Measurements from ENCODE around the gene MAP2K6.

Gene MAP2K6

DNA sequence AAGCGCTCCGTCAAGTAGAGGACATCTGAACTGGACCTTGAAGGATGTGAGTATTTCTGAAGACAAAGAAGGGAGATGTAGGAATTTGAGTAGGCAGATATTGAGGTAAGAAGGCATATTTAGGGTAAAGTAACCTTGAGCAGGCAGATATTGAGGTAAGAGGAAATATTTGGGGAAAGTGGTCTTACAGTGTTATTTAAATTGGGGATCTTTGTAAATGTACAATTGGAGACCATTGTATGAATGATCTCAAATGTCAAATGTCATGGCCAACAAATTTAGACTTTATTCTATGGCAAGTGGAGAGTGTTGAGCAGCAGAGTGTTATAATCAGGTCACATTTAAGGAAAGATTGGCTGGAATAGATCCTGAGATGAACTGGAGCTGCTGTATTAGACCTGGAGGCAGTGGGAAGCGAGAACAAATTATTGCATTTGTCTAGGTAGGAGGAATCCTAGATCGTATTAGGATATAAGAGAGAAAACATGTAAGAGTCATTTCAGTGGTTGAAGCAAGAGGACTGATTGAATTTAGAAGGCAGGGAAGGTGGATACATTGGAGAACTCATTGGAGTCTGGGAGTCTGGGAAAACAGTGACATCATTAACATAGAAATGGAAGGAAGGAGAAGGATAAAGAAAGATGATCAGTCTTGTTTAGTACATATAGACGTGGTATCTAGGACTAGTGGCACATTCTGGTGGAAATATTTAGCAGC lies 165.6 kb downstream of the MAP2K6 start:
- DNase-seq (ENCODE audit: low spot score) = no peak

DNA sequence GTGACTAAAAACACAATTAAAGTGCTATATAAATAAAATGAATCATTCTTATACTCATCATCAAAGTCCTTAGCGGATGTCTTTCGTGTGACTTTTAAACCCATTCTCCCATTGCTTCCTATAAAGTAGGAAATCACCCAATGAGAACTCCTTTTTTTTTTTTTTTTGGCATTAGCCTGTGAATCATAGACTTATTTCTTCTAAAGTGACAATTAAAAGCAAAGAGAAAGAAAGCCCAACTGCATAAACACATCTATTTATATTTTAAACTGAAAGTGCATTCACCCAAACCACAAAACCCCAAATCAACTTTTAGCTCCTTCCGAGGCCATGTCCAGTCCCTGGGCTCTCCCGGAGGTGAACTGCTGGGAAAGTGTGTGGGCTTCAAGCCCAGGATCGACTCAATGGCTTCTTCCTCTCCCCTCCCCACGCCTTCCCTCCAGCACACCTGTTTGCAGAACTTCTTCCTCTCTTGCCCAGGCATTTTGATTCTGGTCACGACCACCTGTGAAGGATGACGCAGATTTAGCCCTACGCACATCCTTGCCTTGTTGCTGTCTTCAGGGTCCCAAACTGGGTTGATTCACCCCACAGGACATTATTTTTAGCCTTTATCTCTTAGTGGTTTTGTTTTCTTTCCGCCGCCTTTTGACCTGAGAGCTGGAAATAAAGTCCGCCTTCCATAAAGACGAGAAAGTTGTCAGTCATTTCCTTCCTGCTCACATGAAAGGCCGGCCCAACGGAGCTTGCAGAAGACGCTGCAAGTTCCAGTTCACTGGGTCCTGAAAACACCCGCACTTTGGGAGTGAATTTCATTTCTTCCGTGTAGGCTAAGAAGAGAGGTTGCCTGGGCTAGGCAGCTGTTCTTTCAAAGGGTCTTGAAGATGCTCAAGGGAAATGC lies 166.8 kb downstream of the MAP2K6 start:
- DNase-seq (ENCODE audit: low spot score) = no peak

DNA sequence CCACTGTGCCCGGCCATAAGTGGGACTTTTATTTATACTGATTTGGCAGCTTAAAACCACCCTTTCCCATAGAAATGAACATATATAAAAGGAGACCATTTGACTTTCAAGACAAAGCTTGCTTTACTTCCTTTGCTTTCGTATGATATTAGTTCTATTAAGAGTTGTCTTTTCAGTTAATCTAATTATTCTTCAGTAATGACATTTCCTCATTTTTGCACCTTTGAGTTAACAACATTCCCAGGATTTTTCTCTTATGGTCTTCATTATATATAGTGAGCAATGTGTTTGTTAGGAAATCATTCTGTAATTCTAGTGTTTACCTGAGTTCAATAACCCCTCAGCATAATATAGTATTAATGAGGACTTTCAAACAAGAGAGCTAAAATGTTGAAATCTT lies 173.8 kb downstream of the MAP2K6 start:
- no peak for DNase-seq (ENCODE audit: low spot score)

GRCh38 chr17:69588827-69589239 lies 174.3 kb downstream of the MAP2K6 start:
- DNase-seq (ENCODE audit: low spot score) = no peak

GRCh38 chr17:69590671-69591070 lies 176.2 kb downstream of the MAP2K6 start:
- DNase-seq (ENCODE audit: low spot score) = no peak

DNA sequence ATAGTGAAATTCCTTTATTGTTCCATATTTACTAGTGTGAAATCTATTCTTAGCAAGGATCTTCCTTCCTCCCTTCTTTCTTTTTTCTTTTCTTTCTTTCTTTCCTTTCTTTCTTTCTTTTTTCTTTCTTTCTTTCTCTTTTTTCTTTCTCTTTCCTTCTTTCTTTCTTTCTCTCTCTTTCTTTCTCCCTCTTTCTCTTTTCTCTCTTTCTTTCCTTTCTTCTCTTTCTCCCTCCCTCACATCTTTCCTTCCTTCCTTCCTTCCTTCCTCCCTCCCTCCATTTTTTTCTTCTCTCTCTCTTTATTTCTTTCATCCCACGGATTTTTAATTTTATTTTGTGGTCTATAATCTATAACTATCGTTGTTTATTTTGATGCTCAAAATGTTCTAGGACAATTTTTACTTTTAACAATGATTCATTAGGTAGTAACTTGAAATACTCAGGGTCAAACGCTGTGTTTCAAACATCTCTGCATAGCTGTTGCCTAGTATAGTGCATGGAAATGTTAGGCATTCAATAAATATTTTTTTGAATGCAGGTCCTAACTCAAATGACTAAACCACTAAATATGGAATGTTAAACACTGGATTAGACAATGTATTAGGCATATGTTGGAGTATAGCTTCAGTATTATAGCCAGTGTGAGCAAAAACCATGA lies 178.3 kb downstream of the MAP2K6 start:
- no peak for DNase-seq (ENCODE audit: low spot score)

DNA sequence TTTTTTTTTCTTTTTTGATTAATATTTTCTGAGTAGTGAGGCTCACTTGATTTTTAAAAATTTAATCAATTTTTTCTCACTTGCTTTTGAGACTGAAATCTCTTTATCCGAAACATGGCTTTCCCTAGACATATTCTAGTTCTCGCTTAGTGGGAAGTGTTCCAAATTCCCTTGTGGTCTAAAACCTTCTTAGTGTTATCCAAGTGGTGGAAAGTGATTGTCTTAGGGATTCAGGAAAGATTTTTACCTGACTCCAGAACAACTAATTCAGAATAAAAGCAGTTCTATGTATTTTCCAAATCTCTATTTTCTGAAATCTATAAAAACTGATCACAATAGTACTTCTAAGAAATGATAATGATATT lies 178.8 kb downstream of the MAP2K6 start:
- no peak for DNase-seq (ENCODE audit: low spot score)

GRCh38 chr17:69593716-69594115 lies 179.2 kb downstream of the MAP2K6 start:
- DNase-seq (ENCODE audit: low spot score) = no peak

DNA sequence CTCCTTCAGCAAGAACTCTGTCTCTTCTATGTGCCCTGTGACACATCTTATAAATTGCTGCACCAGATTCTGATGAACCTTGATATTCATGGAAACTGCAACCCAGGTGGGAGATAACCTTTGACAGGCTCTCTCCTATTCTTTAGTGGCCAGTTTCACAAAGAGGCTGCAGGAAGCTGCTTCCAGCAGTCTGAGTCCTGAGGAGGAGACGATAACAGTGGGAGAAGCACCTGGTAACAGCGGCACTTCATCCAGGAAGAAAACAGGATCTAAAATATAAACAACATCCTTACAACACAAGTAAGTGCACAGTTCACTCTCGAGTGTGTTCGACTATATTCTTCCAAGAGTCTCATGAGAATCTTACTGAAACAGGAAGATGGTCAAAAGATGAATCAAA lies 180.1 kb downstream of the MAP2K6 start:
- no peak for DNase-seq (ENCODE audit: low spot score)

DNA sequence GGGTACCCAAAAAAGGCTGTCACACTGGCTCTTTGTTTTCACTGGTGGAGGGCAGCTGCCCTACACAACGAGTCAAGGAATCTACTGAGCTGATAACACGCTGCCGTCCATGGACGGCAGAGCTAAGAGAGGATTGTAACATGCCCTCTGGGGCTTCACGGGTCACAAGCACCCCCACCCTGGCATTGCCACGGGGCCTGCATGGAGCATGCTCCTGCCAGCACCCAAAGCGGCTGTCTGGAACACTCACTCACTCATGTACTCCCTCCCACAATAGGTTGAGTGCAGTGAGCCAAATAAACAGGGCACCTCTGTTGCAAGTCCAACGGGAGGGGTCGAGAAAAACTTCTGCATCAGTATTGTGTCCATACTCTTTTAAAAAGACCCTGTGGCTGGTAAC lies 181.6 kb downstream of the MAP2K6 start:
- DNase-seq (ENCODE audit: low spot score) = no peak

GRCh38 chr17:69597898-69598692 lies 183.6 kb downstream of the MAP2K6 start:
- no peak for DNase-seq (ENCODE audit: low spot score)

DNA sequence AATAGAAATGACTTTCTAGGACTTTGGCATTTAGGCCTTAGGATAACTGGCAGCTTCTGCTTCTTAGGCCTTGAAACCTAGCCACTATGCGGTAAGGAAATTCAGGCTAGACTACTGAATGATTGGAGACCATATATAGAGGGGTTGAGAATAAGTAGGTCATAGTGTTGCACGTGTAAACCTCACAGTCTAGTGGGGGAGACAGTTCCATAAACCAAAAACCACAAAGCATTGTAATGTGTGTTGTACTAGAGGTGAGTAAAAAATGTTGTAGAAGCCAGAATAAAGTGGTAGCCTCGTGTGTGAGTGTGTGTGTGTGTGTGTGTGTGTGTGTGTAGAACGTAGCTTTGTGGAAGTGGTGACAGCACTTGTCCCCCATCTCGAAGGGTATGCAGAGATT lies 188.5 kb downstream of the MAP2K6 start:
- DNase-seq (ENCODE audit: low spot score) = no peak

Measured in SW480 (cell line).